A549 (cell line): ENCODE measurements around the gene USH1G. TPM values are rescaled to one million over a fixed set of nuclear protein-coding genes. Genes with fewer than 3 reads are reported as not detected.
A peak's percentile ranks its signal among the peaks of the same experiment; 100 is the strongest.

Experiments
- ATAC-seq, 2 experiments: fragments of 200-7000 bp in 1 of 2; fragments of >200 bp in 1 of 2; cut with Nextera tagmentation in 1 of 2; cut with Tn5 transposase in 1 of 2; 3 replicates each; pipeline versions ENCODE4 v1.8.0 to v1.9.1; 2018 to 2020; ENCODE audit warnings: mild to moderate bottlenecking in 1 of 2, moderate library complexity in 1 of 2
- CTCF ChIA-PET: fragments of 300-600 bp; sonication (Branson Sonifier 250); formaldehyde crosslinking; extraction: SDS; loops from one replicate; lab custom pipeline; 2021; ENCODE audit warnings: antibody characterized with exemption, inconsistent platforms; lab: Yijun Ruan, JAX
- POLR2A ChIA-PET: fragments of 350-600 bp; formaldehyde crosslinking; extraction: SDS; loops from one replicate; lab custom pipeline; 2021; ENCODE audit warnings: antibody characterized with exemption, inconsistent platforms; lab: Yijun Ruan, JAX
- DNase-seq, 2 experiments: peaks; one replicate each; pipeline versions ENCODE4 v3.0.0 to v3.0.0-alpha.2; 2011 to 2016; ENCODE audit warnings: low read depth in 1 of 2, low spot score in 1 of 2
- FAIRE-seq: peaks from 2 replicates; lab custom pipeline; 2011; peaks lifted over from hg19 to GRCh38; lab: Jason Lieb, UNC
- H3K27ac ChIP-seq, 2 experiments: fragments of >200 bp; sonication (Bioruptor Twin); formaldehyde crosslinking; 3 replicates each; pipeline ENCODE4 v1.5.1; 2016 to 2017
- H3K4me1 ChIP-seq: fragments of >200 bp; sonication (Bioruptor Twin); formaldehyde crosslinking; 3 replicates; pipeline ENCODE4 v1.6.1; 2016
- H3K4me2 ChIP-seq: fragments of >200 bp; sonication (Bioruptor Twin); formaldehyde crosslinking; 3 replicates; pipeline ENCODE4 v1.6.1; 2016
- H3K4me3 ChIP-seq: fragments of >200 bp; sonication (Bioruptor Twin); formaldehyde crosslinking; 3 replicates; pipeline ENCODE4 v1.5.1; 2016
- H3K9me3 ChIP-seq: fragments of >200 bp; sonication (Bioruptor Twin); formaldehyde crosslinking; 3 replicates; pipeline ENCODE4 v1.6.1; 2016
- EHMT2 ChIP-seq: fragments of 200-600 bp; sonication (generic); IDR thresholded peaks from 2 replicates; pipeline ENCODE4 v1.6.1; 2016; ENCODE audit warnings: antibody characterized with exemption, low read depth, mild to moderate bottlenecking, moderate library complexity
- EP300 ChIP-seq, 2 experiments: fragments of >200 bp; sonication (Bioruptor Twin); formaldehyde crosslinking; IDR thresholded peaks; 2 replicates in 1 of 2; 3 replicates in 1 of 2; pipeline ENCODE4 v1.6.1; 2016 to 2017
- FOSL2 ChIP-seq, 2 experiments: fragments of 450-650 bp in 1 of 2; fragments of >200 bp in 1 of 2; sonication (Bioruptor Twin) in 1 of 2; formaldehyde crosslinking; IDR thresholded peaks; 2 replicates each; pipeline versions ENCODE4 v1.5.0 to v1.6.1; 2016 to 2020; ENCODE audit warnings: mild to moderate bottlenecking in 1 of 2, moderate library complexity in 1 of 2
- HOXB13 ChIP-seq: fragments of 250-450 bp; sonication (Bioruptor Pico); IDR thresholded peaks from 2 replicates; pipeline ENCODE4 v1.5.0; 2020; ENCODE audit warnings: low read depth, mild to moderate bottlenecking, moderate library complexity
- MAFK ChIP-seq: fragments of 450-650 bp; IDR thresholded peaks from 2 replicates; pipeline ENCODE4 v1.6.1; 2014; ENCODE audit not compliant: partially characterized antibody
- MYC ChIP-seq: IDR thresholded peaks from 2 replicates; pipeline ENCODE4 v1.6.1; 2012; ENCODE audit warnings: mild to moderate bottlenecking, inconsistent platforms, low read length, improper control_type of control experiment, borderline replicate concordance
- NR3C1 ChIP-seq: fragments of >200 bp; sonication (Bioruptor Twin); formaldehyde crosslinking; IDR thresholded peaks from 3 replicates; pipeline ENCODE4 v1.6.1; 2017
- PHF8 ChIP-seq: fragments of 200-600 bp; sonication (generic); IDR thresholded peaks from 2 replicates; pipeline ENCODE4 v1.6.1; 2016; ENCODE audit warnings: low read depth, mild to moderate bottlenecking, antibody characterized with exemption, moderate library complexity, borderline replicate concordance
- POLR2A ChIP-seq: IDR thresholded peaks from 2 replicates; pipeline ENCODE4 v1.6.1; 2012; ENCODE audit warnings: mild to moderate bottlenecking, low read length
- RCOR1 ChIP-seq: fragments of 150-350 bp; IDR thresholded peaks from 2 replicates; pipeline ENCODE4 v1.6.1; 2014; ENCODE audit warnings: antibody characterized with exemption, low read length, low read depth
- RFX5 ChIP-seq: fragments of 450-650 bp; IDR thresholded peaks from 2 replicates; pipeline ENCODE4 v1.7.1; 2014; ENCODE audit warnings: antibody characterized with exemption, mild to moderate bottlenecking, moderate library complexity
- SMC3 ChIP-seq: fragments of >200 bp; sonication (Bioruptor Twin); formaldehyde crosslinking; IDR thresholded peaks from 3 replicates; pipeline ENCODE4 v1.6.1; 2018; ENCODE audit warnings: inconsistent platforms
- TFCP2L1 ChIP-seq: fragments of 250-450 bp; sonication (Bioruptor Pico); IDR thresholded peaks from 2 replicates; pipeline ENCODE4 v1.5.0; 2021; ENCODE audit warnings: mild to moderate bottlenecking
- WGBS: methylation state at CpG from one replicate; pipeline ENCODE4 v1.1.6; 2017; ENCODE audit errors: missing lambda C conversion rate; 5-methylcytosine and 5-hydroxymethylcytosine counted together
- polyA plus RNA-seq, 4 experiments: library from polyadenylated mRNA; depleted of rRNA in 3 of 4; stranded (reverse); fragments of >200 nt; fragmentation: RNase III in 1 of 4; extraction: RNeasy Plus Mini Kit Qiagen cat#74134 plus additional on column Dnase treatment in 1 of 4; gene quantifications; 2 replicates in 3 of 4; 3 replicates in 1 of 4; pipeline ENCODE4 v1.2.3, GENCODE V29; 2011 to 2017
- TF ChIP-seq, protein P1 (sequence below): fragments of >200 bp; sonication (Bioruptor Twin); formaldehyde crosslinking; IDR thresholded peaks from 3 replicates; pipeline ENCODE4 v1.6.1; 2016
- TF ChIP-seq, protein P2 (sequence below): fragments of 250-450 bp; sonication (Bioruptor Pico); IDR thresholded peaks from 2 replicates; pipeline ENCODE4 v1.5.0; 2020; ENCODE audit warnings: low read depth, mild to moderate bottlenecking, moderate library complexity
- TF ChIP-seq, protein P3 (sequence below): IDR thresholded peaks from 2 replicates; pipeline ENCODE4 v1.6.1; 2012
- TF ChIP-seq, protein P4 (sequence below): fragments of 250-450 bp; sonication (Bioruptor Pico); IDR thresholded peaks from 2 replicates; pipeline ENCODE4 v1.5.0; 2021; ENCODE audit warnings: mild to moderate bottlenecking, moderate library complexity, borderline replicate concordance

The USH1G gene
- polyA plus RNA-seq, 2 of the 4 experiments (the other 2 are of a cell fraction): 0.09 to 0.12 TPM

DNA sequence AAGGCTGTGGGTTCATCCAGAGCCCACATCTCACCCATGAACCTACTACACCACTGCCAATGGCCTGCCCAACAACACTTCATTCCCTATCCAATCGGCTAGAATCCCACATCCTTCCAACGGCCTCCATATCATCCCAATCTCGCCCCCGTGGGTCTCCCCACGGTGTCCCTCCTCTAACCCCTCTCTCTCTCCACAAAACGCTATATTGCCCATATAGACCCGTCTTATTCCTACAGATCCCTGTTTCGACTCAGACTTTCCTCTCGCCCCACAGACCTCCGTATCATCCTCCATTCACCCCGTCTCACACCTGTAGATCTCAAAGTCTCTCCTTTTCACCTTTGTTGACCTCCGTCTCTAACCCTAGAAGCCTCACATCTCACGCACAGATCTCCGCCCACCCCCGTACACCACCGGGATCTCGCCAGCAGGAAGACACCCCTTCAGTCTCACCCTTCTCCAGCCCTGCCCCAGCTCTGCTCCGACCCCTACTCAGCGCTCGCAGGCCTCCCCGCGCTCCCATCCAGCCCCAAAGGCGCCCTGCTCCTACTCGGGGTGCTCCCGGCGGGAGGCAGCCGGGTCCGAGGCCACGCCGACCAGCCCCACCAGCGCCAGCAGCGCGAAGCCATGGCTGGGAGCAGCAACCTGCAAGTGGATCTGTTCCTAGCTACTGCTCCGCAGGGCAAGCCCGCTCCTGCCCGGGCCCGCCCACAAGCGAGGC lies 50.6 kb downstream of the USH1G start, which contains the start of gene FDXR:
Gene FDXR (minus strand): TSS at position 682 of the 724 bp plus-strand sequence. CDS start 50 bp downstream, at position 632.
- 18% methylated on average over 20 of the region's 38 CpGs for WGBS
- Histone ChIP-seq H3K9me3 (no peaks in the 10 kb centered on the region), H3K27ac (peak within 1 kb of the TSS; percentile 91 to 94), H3K4me1 (peaks cover 22% of the 10 kb centered on the region), H3K4me2 (peak within 1 kb of the TSS; percentile 86), H3K4me3 (peak within 1 kb of the TSS; percentile 69)
- ChIA-PET CTCF (interaction anchor here (0.8 to 42.4 kb wide), 9 partner anchors 20 to 233 kb away, joined by 3 to 1302 read pairs (median 6); partner anchors contain the start of genes FADS6, GRIN2C, NAT9 and OTOP2), POLR2A (interaction anchor here (0.5 to 2.4 kb wide), 63 partner anchors 9 to 521 kb away, joined by 3 to 43 read pairs (median 4); partner anchors contain the start of genes CDR2L, FADS6, GRIN2C and HID1)
- FAIRE-seq: no peak
- TF ChIP-seq MYC (peak; percentile 35; the same call in 1 of the 2 replicates), TFCP2L1 (CRISPR knock-in tag) (0 out of 2 replicates have a peak, but pooled peaks have one; percentile 3), RCOR1 (no peak), SMC3 (no peak), MAFK (no peak), FOSL2 (IDR thresholded peaks at IDR 0.05) (no peak), FOSL2 (CRISPR knock-in tag; IDR thresholded peaks at IDR 0.05) (no peak), HOXB13 (CRISPR knock-in tag) (no peak), NR3C1 (no peak), PHF8 (peak; percentile 72; the same call in 1 of the 2 replicates), EHMT2 (no peak), POLR2A (peak; percentile 99)
- TF ChIP-seq, protein P1, sequence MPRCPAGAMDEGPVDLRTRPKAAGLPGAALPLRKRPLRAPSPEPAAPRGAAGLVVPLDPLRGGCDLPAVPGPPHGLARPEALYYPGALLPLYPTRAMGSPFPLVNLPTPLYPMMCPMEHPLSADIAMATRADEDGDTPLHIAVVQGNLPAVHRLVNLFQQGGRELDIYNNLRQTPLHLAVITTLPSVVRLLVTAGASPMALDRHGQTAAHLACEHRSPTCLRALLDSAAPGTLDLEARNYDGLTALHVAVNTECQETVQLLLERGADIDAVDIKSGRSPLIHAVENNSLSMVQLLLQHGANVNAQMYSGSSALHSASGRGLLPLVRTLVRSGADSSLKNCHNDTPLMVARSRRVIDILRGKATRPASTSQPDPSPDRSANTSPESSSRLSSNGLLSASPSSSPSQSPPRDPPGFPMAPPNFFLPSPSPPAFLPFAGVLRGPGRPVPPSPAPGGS: peak; percentile 86; the same call in 2 of the 3 replicates
- ATAC-seq: peak; percentile 75 to 86
- DNase-seq: peak in 1 of 2 experiments; percentile 60

DNA sequence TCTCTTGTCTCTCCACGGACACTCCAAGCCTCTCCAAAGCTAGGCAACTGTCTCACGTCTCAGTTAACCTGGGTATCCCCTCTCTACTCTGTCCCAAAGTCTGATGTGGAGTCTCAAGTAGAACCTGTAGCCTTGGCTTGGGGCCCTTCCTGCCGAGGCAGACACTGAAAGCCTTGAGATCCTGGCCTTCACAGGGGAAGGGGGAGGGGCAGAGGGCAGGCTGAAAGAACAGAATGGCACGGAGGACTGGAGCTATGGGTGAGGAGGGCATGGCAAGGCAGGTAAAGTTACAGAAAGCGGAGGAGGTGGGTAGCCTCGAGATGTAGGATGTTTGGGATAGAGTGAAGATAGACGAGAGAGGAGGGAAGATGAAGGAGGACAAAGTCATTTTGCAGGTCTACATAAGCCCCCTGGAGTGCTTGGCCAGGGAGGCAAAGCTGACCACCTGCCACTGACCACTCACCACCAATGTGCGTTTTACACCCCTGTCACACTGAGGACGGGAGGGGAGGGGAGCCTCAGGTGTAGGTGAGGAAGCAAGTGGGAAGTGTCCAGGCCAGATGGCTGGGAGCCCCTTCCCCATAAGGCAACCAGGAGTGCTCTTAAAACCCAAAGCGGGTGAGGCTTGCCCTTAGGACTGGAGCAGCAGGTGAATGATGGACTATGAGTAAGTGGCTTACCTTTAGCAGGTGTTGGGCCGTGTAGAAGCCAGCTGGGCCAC lies 51.5 kb downstream of the USH1G start:
- no peak for ATAC-seq
- Histone ChIP-seq H3K4me2 (peak overlapping the region; percentile 86), H3K27ac (peak overlapping the region in 1 of 2 experiments; percentile 94; a peak in 3 of 6 replicates), H3K4me3 (peak overlapping the region; percentile 69), H3K9me3 (no peaks in the 10 kb centered on the region), H3K4me1 (peaks cover 22% of the 10 kb centered on the region)
- ChIA-PET POLR2A (interaction anchor here (2.4 kb wide), 2 partner anchors 8 to 28 kb away, joined by 10 to 43 read pairs; no protein-coding TSS in a partner anchor), CTCF (interaction anchor here (1.0 to 42.4 kb wide), 5 partner anchors 19 to 330 kb away, joined by 3 to 1302 read pairs (median 3); partner anchors contain the start of genes GRIN2C, NAT9 and OTOP2)
- DNase-seq: no peak
- no peak for FAIRE-seq
- TF ChIP-seq RCOR1: no peak
- TF ChIP-seq, protein P2, sequence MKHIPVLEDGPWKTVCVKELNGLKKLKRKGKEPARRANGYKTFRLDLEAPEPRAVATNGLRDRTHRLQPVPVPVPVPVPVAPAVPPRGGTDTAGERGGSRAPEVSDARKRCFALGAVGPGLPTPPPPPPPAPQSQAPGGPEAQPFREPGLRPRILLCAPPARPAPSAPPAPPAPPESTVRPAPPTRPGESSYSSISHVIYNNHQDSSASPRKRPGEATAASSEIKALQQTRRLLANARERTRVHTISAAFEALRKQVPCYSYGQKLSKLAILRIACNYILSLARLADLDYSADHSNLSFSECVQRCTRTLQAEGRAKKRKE (CRISPR knock-in tag): no peak
- TF ChIP-seq, protein P3, sequence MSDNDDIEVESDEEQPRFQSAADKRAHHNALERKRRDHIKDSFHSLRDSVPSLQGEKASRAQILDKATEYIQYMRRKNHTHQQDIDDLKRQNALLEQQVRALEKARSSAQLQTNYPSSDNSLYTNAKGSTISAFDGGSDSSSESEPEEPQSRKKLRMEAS: no peak
- TF ChIP-seq SMC3: no peak
- TF ChIP-seq, protein P4, sequence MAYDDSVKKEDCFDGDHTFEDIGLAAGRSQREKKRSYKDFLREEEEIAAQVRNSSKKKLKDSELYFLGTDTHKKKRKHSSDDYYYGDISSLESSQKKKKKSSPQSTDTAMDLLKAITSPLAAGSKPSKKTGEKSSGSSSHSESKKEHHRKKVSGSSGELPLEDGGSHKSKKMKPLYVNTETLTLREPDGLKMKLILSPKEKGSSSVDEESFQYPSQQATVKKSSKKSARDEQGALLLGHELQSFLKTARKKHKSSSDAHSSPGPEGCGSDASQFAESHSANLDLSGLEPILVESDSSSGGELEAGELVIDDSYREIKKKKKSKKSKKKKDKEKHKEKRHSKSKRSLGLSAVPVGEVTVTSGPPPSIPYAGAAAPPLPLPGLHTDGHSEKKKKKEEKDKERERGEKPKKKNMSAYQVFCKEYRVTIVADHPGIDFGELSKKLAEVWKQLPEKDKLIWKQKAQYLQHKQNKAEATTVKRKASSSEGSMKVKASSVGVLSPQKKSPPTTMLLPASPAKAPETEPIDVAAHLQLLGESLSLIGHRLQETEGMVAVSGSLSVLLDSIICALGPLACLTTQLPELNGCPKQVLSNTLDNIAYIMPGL (CRISPR knock-in tag): no peak
- TF ChIP-seq RFX5: no peak
- no peak; a peak in 1 of 5 replicates for TF ChIP-seq EP300 (IDR thresholded peaks at IDR 0.05)
- WGBS: 82% methylated on average over 11 of the region's 11 CpGs
